Measurements from ENCODE around the gene POLR3F. TPM values are rescaled to one million over a fixed set of nuclear protein-coding genes. Genes with fewer than 3 reads are reported as not detected.

POLR3F gene
- total RNA-seq, 4 donors from 2014 or later, result 6.0 to 8.7 (median 6.8) TPM

DNA sequence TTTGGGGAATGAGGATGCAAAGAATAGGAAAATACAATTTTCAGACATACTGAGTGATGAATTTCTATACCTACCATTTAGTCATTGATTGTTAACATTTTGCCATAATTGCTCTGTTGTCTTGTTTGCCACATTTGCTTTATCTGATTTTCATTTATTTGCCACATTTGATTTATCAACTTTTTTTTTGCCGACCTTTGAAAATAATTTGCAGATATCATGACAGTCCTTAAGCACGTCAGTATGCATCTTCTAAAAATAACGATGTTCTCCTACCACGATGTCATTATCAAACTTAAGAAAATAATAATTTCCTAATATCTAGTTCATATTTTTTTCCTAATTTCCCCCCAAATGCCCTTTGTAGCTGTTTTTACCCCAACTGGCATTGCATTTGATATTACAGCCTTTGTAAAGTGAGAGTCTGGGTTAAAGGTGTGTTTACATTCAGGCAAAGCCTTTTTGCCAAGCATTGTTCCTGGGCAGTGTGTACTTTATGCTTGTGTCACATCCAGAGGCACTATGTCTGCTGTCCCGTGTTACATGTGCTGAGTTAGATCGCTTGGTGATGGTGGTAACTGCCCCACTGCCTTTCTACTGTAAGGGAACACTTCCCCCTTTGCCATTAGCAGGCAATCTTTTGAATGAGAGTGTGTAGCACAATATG, 66.9 kb downstream of the POLR3F start:
- in situ Hi-C loops (cut with MboI; ENCODE audit: low sequenced_read_pairs in 4 of 4) (no loop called here), intact Hi-C loops (cut with DNase I; ENCODE audit: low total_unique reads) (no loop called here)
- H3K27me3 ChIP-seq, result no peaks in the 10 kb centered on the region
- no peak overlapping the region for H3K27ac ChIP-seq
- DNase-seq (no peak), ATAC-seq (no peak)
- TF ChIP-seq, protein P1, sequence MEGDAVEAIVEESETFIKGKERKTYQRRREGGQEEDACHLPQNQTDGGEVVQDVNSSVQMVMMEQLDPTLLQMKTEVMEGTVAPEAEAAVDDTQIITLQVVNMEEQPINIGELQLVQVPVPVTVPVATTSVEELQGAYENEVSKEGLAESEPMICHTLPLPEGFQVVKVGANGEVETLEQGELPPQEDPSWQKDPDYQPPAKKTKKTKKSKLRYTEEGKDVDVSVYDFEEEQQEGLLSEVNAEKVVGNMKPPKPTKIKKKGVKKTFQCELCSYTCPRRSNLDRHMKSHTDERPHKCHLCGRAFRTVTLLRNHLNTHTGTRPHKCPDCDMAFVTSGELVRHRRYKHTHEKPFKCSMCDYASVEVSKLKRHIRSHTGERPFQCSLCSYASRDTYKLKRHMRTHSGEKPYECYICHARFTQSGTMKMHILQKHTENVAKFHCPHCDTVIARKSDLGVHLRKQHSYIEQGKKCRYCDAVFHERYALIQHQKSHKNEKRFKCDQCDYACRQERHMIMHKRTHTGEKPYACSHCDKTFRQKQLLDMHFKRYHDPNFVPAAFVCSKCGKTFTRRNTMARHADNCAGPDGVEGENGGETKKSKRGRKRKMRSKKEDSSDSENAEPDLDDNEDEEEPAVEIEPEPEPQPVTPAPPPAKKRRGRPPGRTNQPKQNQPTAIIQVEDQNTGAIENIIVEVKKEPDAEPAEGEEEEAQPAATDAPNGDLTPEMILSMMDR (IDR thresholded peaks at IDR 0.05 in 4 of 5, conservative IDR thresholded peaks at IDR 0.05 in 1 of 5), result no peak
- no peak for TF ChIP-seq POLR2A (IDR thresholded peaks at IDR 0.05)
- H3K4me3 ChIP-seq, result no peak overlapping the region
- H3K9me3 ChIP-seq, result no peaks in the 10 kb centered on the region
- H3K4me1 ChIP-seq, result no peaks in the 10 kb centered on the region
- peaks cover 0 to 80% of the 10 kb centered on the region in 2 donors for H3K36me3 ChIP-seq

MicroRNAs within 50 kb of the gene (microRNA counts, 767-probe panel; counts per million panel counts)
- microRNA hsa-miR-3192, result 356 to 448 counts per million in 2 donors

Small RNA genes lying within 50 kb of the gene (microRNA-seq; reads per million reads assigned to microRNA genes)
- gene MIR3192 (ENCODE audit: borderline replicate concordance in 2 of 2), result 0 to 3.4 reads per million in 2 donors

Other genes starting within 250 kb of the POLR3F start
- 10 to 100 TPM in 3 of 4 donors, 1 to 10 TPM in 1; 6.9 to 15.8 (median 11.0) TPM for gene ZNF133, start 178.9 kb upstream of the POLR3F start, total RNA-seq
- gene DZANK1, start 360 bp upstream of the POLR3F start, total RNA-seq, result 1 to 10 TPM in 1 of 4 donors, under 1 TPM in 3; 0.18 to 1.0 (median 0.62) TPM
- 10 to 100 TPM in 1 of 4 donors, 1 to 10 TPM in 3; 3.0 to 17.5 (median 6.1) TPM for gene RBBP9, start 29.8 kb downstream of the POLR3F start, total RNA-seq
- gene SEC23B, start 40.5 kb downstream of the POLR3F start, total RNA-seq, result 10 to 100 TPM in 1 of 4 donors, 1 to 10 TPM in 3; 7.2 to 10.7 (median 8.1) TPM
- 100 to 1,000 TPM; 203 to 374 (median 286) TPM for gene SMIM26, start 100.0 kb downstream of the POLR3F start, total RNA-seq
- 10 to 100 TPM; 18.0 to 33.0 (median 26.5) TPM for gene DTD1, start 120.7 kb downstream of the POLR3F start, total RNA-seq

All from gastrocnemius medialis (tissue), 4 donors.